ENCODE data around the gene SYTL3. TPM values are rescaled to one million over a fixed set of nuclear protein-coding genes. Genes with fewer than 3 reads are reported as not detected.

The SYTL3 gene
- total RNA-seq, 4 donors from 2014 or later = 3.0 to 16.7 (median 6.7) TPM

DNA sequence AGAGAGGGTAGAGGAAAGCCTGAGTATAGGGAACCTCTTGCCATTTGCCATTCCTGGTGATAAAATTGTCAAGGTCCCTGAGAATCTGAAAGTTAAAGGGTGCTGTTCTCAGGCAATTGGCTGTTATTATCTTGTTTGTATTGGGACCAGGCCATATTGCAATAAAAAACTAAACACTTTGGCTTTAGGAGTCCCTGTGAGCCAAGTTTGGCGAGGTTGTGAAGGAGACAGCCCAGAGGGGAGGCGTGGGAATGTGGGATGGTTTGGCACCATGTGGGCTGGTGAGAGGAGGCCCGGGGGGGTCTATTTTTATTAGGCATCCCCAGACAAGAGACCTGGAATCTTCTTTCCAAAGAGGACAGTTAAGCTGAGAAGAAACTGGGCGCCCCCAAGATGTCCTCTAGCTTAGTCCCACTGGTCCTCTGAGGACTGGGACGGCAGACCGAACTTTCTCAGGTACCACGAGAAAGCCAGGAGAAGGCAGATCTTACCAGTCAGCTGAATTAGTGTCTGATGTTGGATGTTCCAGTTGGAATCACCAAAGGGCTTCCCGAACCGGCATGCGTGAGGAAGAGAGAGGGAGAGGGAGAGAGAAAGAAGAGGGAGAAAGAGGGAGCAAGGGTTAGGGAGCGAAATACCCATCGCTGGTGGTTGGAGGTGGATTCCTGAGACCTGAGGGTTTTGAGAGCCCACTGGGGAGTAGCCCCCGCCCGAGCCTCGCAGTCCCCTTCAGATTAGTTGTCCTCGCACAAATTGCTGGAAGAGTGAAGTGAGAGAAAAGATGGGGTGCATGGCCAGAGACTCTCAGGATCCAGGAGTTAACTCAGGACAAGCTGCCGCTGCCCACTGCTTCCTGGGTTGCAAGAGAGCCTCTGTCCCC lies 29.7 kb upstream of the SYTL3 start:
- ATAC-seq (no peak), DNase-seq (no peak)
- no peaks in the 10 kb centered on the region for H3K9me3 ChIP-seq
- H3K27ac ChIP-seq = no peak overlapping the region
- in situ Hi-C loops (cut with MboI; ENCODE audit: low sequenced_read_pairs in 4 of 4) (no loop called here), intact Hi-C loops (cut with DNase I; ENCODE audit: low total_unique reads) (no loop called here)
- no peaks in the 10 kb centered on the region for H3K27me3 ChIP-seq
- H3K36me3 ChIP-seq = no peaks in the 10 kb centered on the region
- TF ChIP-seq, protein P1, sequence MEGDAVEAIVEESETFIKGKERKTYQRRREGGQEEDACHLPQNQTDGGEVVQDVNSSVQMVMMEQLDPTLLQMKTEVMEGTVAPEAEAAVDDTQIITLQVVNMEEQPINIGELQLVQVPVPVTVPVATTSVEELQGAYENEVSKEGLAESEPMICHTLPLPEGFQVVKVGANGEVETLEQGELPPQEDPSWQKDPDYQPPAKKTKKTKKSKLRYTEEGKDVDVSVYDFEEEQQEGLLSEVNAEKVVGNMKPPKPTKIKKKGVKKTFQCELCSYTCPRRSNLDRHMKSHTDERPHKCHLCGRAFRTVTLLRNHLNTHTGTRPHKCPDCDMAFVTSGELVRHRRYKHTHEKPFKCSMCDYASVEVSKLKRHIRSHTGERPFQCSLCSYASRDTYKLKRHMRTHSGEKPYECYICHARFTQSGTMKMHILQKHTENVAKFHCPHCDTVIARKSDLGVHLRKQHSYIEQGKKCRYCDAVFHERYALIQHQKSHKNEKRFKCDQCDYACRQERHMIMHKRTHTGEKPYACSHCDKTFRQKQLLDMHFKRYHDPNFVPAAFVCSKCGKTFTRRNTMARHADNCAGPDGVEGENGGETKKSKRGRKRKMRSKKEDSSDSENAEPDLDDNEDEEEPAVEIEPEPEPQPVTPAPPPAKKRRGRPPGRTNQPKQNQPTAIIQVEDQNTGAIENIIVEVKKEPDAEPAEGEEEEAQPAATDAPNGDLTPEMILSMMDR (IDR thresholded peaks at IDR 0.05 in 4 of 5, conservative IDR thresholded peaks at IDR 0.05 in 1 of 5) = no peak
- no peak for TF ChIP-seq POLR2A (IDR thresholded peaks at IDR 0.05)
- H3K4me1 ChIP-seq = no peaks in the 10 kb centered on the region
- H3K4me3 ChIP-seq = no peak overlapping the region

DNA sequence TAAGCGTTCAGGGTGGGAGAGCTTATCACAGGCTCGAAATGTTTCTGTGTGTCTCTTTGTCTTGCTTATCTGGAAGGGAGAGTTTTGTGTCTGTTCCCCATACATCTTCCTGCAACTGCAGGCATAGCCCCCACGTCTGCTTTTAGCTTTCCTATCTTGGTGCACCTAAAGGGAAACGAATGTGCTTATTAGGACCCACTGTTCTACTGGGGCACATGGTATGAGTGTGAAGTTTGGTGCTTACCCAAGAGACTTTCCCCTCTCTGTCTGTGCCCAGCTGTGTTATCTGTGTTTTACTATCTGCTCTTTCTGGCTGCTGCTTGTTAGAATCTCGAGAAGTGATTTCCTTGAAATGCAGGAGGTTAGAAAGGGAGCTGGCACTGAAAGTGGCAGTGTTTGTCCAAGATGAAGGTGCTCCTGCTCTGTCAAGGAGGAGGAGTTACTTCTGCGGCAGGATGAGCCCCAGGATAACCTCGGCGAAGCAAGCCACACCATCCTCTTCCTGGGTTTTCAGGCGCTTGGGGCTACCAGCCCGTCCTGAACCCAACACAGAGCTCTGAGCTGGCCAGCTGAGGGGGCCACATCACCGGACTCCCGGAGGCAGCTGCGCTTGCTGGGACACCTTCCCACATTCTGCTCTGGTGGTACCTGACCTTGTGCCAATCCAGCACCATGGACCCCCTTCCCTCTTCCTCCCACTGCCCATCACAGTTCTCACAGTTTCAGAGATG lies 28.7 kb upstream of the SYTL3 start:
- no peak overlapping the region for H3K27ac ChIP-seq
- no peak overlapping the region for H3K4me3 ChIP-seq
- TF ChIP-seq, protein P1 (IDR thresholded peaks at IDR 0.05 in 4 of 5, conservative IDR thresholded peaks at IDR 0.05 in 1 of 5) = no peak
- no peak for TF ChIP-seq POLR2A (IDR thresholded peaks at IDR 0.05)
- H3K9me3 ChIP-seq = no peaks in the 10 kb centered on the region
- intact Hi-C loops (cut with DNase I; ENCODE audit: low total_unique reads) = no loop called here
- in situ Hi-C loops (cut with MboI; ENCODE audit: low sequenced_read_pairs in 4 of 4) = no loop called here
- ATAC-seq (no peak), DNase-seq (no peak)
- peaks cover 0 to 6% of the 10 kb centered on the region in 2 donors for H3K36me3 ChIP-seq
- no peaks in the 10 kb centered on the region for H3K4me1 ChIP-seq
- no peaks in the 10 kb centered on the region for H3K27me3 ChIP-seq

DNA sequence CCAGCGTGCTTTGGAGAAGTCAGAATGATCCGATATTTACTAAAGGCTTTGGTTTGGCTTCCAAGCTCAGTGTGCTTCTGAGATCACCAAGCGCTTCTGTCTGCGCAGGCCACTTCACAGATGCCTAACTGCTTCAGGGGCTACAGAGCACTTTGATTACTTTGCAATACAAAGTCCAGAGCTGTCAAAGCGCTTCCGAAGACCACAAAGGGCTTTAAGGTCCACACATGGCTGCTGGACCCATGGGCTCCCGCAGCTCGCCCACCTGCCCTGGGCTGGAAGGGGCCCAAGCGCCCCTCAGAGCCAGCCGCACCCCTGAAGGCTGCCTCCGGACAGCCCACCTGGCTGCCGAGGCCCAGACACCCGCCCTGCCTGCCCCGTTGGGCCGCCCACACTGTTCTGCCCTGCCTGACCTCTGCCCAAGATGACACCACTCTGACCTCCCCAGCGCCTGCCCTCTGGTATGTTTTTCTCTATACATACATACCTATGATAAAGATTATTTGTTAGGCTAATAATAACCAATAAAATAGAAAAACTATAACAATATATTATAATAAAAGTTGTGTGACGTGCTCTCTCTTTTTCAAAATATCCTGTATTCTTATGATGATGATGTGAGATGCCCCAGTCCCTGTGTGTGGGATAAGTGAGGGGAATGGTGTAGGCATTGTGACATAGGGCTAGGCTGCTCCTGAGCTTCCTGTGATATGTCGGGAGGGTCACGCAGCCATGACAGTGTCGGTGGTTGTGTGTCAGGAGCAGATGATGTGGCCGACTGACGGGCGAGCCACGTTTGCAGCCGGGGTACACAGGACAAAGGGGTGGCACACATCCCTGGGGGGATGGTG lies 27.9 kb upstream of the SYTL3 start:
- no peaks in the 10 kb centered on the region for H3K9me3 ChIP-seq
- TF ChIP-seq POLR2A (IDR thresholded peaks at IDR 0.05) = no peak
- TF ChIP-seq, protein P1 (IDR thresholded peaks at IDR 0.05 in 4 of 5, conservative IDR thresholded peaks at IDR 0.05 in 1 of 5) = no peak
- peaks cover 0 to 12% of the 10 kb centered on the region in 2 donors for H3K36me3 ChIP-seq
- intact Hi-C loops (cut with DNase I; ENCODE audit: low total_unique reads) = no loop called here
- H3K27ac ChIP-seq = no peak overlapping the region
- no peak overlapping the region for H3K4me3 ChIP-seq
- DNase-seq = no peak
- in situ Hi-C loops (cut with MboI; ENCODE audit: low sequenced_read_pairs in 4 of 4) = no loop called here
- ATAC-seq = no peak
- H3K27me3 ChIP-seq = no peaks in the 10 kb centered on the region
- H3K4me1 ChIP-seq = no peaks in the 10 kb centered on the region

DNA sequence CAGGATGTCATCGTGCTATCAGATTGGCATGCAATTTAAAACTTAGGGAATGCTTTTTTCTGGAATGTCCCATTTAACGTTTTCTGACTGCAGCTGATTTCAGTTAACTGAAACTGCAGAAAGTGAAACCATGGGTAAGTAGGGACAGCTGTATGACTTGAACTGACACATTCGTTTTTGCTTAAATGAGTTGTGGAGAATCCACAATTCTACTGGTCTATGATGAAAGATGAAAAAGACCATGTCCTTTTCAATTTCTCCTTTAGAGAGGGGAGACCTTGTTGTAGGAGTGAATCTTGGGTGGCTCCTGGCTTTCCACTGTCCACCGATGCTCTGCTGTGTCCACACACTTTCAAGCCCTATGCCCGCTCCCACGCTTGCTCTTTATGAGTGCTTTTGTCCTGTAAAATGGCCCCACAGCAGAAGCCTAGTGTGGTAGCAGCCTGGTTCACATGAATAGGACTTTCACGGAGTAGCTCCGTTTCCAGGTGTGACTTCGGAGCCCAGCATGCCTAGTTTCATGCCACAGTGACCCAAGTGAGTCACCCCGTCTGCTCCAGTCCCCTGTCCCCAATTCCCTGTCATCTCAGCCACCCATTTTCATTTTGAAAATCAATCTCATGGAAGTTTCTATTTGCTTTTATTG lies 27.2 kb upstream of the SYTL3 start:
- TF ChIP-seq, protein P1 (IDR thresholded peaks at IDR 0.05 in 4 of 5, conservative IDR thresholded peaks at IDR 0.05 in 1 of 5) = no peak
- TF ChIP-seq POLR2A (IDR thresholded peaks at IDR 0.05) = no peak
- ATAC-seq (no peak), DNase-seq (no peak)
- Histone ChIP-seq H3K36me3 (peaks cover 0 to 12% of the 10 kb centered on the region in 2 donors), H3K27me3 (no peaks in the 10 kb centered on the region), H3K9me3 (no peaks in the 10 kb centered on the region), H3K27ac (no peak overlapping the region), H3K4me3 (no peak overlapping the region), H3K4me1 (no peaks in the 10 kb centered on the region)
- intact Hi-C loops (cut with DNase I; ENCODE audit: low total_unique reads) (no loop called here), in situ Hi-C loops (cut with MboI; ENCODE audit: low sequenced_read_pairs in 4 of 4) (no loop called here)

Measured in gastrocnemius medialis (tissue), 4 donors.